A549 (cell line): ENCODE results near the gene GOLGA8J.

ENCODE experiments used
- RCOR1 ChIP-seq: fragments of 150-350 bp; IDR thresholded peaks from 2 replicates; pipeline ENCODE4 v1.6.1; 2014; ENCODE audit warnings: antibody characterized with exemption, low read length, low read depth
- TF ChIP-seq, protein P1 (sequence below): fragments of 200-600 bp; sonication (generic); IDR thresholded peaks from 2 replicates; pipeline ENCODE4 v1.6.1; 2016; ENCODE audit warnings: antibody characterized with exemption, mild to moderate bottlenecking, moderate library complexity

DNA sequence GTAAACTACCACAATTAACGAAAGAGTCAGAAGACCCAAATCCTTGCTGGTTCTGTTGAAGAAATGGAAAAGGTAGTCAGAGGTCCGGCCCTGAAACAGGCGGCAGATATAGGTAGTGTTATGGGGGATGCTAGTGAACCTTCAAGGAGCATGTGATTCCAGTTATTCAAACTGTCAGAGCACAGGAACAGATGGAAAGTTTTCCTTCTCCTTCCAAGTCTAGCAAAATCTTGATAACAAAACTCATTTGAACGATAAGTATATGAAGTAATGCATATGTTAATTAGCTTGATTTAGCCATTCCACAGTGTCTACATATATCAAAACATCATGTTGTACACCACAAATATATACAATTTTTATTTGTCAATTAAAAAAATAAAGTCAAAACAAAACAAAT, 26.6 kb upstream of the GOLGA8J start:
- no peak for TF ChIP-seq RCOR1
- TF ChIP-seq, protein P1, sequence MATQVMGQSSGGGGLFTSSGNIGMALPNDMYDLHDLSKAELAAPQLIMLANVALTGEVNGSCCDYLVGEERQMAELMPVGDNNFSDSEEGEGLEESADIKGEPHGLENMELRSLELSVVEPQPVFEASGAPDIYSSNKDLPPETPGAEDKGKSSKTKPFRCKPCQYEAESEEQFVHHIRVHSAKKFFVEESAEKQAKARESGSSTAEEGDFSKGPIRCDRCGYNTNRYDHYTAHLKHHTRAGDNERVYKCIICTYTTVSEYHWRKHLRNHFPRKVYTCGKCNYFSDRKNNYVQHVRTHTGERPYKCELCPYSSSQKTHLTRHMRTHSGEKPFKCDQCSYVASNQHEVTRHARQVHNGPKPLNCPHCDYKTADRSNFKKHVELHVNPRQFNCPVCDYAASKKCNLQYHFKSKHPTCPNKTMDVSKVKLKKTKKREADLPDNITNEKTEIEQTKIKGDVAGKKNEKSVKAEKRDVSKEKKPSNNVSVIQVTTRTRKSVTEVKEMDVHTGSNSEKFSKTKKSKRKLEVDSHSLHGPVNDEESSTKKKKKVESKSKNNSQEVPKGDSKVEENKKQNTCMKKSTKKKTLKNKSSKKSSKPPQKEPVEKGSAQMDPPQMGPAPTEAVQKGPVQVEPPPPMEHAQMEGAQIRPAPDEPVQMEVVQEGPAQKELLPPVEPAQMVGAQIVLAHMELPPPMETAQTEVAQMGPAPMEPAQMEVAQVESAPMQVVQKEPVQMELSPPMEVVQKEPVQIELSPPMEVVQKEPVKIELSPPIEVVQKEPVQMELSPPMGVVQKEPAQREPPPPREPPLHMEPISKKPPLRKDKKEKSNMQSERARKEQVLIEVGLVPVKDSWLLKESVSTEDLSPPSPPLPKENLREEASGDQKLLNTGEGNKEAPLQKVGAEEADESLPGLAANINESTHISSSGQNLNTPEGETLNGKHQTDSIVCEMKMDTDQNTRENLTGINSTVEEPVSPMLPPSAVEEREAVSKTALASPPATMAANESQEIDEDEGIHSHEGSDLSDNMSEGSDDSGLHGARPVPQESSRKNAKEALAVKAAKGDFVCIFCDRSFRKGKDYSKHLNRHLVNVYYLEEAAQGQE, result no peak
